ENCODE measurements around the gene KCNQ1. TPM values are rescaled to one million over a fixed set of nuclear protein-coding genes. Genes with fewer than 3 reads are reported as not detected.

KCNQ1 gene
- total RNA-seq, 1 experiment from 2014 or later = 2.3 TPM

GRCh38 chr11:2553886-2554285 is 109.1 kb downstream of the KCNQ1 start:
- Histone ChIP-seq H3K4me2 (ENCODE audit: insufficient read depth, insufficient read length, low read length) (no peak overlapping the region), H4K5ac (ENCODE audit: insufficient read length, low read depth, low read length) (no peak overlapping the region), H3K9me3 (ENCODE audit: control insufficient read depth, low read depth, low read length) (no peaks in the 10 kb centered on the region), H3K27ac (ENCODE audit: insufficient read length, low read depth, low read length) (no peak overlapping the region), H2BK12ac (ENCODE audit: insufficient read length, low read depth, low read length) (no peak overlapping the region), H4K91ac (ENCODE audit: insufficient read length, low read depth, low read length) (no peak overlapping the region), H2BK15ac (ENCODE audit: low read depth, low read length) (no peak overlapping the region), H3K79me2 (ENCODE audit: insufficient read depth, low read length) (no peaks in the 10 kb centered on the region), H3K9ac (ENCODE audit: extremely low read depth, insufficient read length, low read length) (no peak overlapping the region), H2BK120ac (ENCODE audit: low read depth, low read length, poor library complexity, severe bottlenecking) (no peak overlapping the region), H3K56ac (ENCODE audit: insufficient read length, low read depth, low read length) (no peak overlapping the region), H3K23ac (ENCODE audit: insufficient read length, low read depth, low read length) (no peak overlapping the region), H2AFZ (ENCODE audit: low read length) (no peak overlapping the region), H3T11ph (ENCODE audit: low read length) (no peak overlapping the region), H3K14ac (ENCODE audit: insufficient read depth, low read length) (no peak overlapping the region), H4K20me1 (ENCODE audit: control insufficient read depth, insufficient read depth, insufficient read length) (no peaks in the 10 kb centered on the region), H3K23me2 (ENCODE audit: insufficient read length, low read depth, low read length, poor library complexity, severe bottlenecking) (no peaks in the 10 kb centered on the region), H3K79me1 (ENCODE audit: insufficient read depth, low read depth, low read length, poor library complexity, severe bottlenecking) (no peaks in the 10 kb centered on the region), H3K4me1 (ENCODE audit: insufficient read depth, low read length) (no peaks in the 10 kb centered on the region), H3K18ac (ENCODE audit: insufficient read length, low read depth, low read length) (no peak overlapping the region), H2AK5ac (ENCODE audit: insufficient read length, low read length) (no peak overlapping the region), H2BK5ac (ENCODE audit: insufficient read length, low read length) (no peak overlapping the region), H3K4ac (ENCODE audit: low read depth, low read length) (no peak overlapping the region), H2BK20ac (ENCODE audit: low read depth, low read length, poor library complexity, severe bottlenecking) (no peak overlapping the region), H3K27me3 (ENCODE audit: insufficient read depth, low read length) (peaks cover 17% of the 10 kb centered on the region; the same call in 1 of the 2 replicates), H4K8ac (replicated peaks; ENCODE audit: insufficient read length, low read depth, low read length) (no peak overlapping the region)
- no peak for DNase-seq
- peaks cover 97% of the 10 kb centered on the region for H3K27me3 Mint-ChIP-seq (ENCODE audit: low read depth)
- peaks cover 6 to 13% of the 10 kb centered on the region in 2 experiments for H3K4me1 Mint-ChIP-seq
- H3K36me3 Mint-ChIP-seq (ENCODE audit: insufficient read depth in 1 of 3, low read depth in 3 of 3) = peaks cover 0 to 9% (median 3%) of the 10 kb centered on the region in 3 experiments; a peak in 3 of 7 replicates
- H3K27ac Mint-ChIP-seq = no peak overlapping the region
- no CpG with 5 or more reads among the region's 9 CpGs for WGBS (ENCODE audit: extremely low coverage, insufficient read length, low lambda C conversion rate)
- no peak overlapping the region for H3K4me3 Mint-ChIP-seq
- no peak for TF ChIP-seq CTCF (conservative IDR thresholded peaks at IDR 0.05)
- peaks cover 2 to 9% of the 10 kb centered on the region in 2 experiments for H3K9me3 Mint-ChIP-seq

Data from H9 (cell line).